ENCODE data around the gene GARRE1.
"Not testable (repeated sequence)": the region's sequence is repeated elsewhere in the genome, so short reads cannot be mapped to it uniquely, and the experiment has no call there.

The GARRE1 gene

GRCh38 chr19:34261334-34262109 is 7.2 kb downstream of the GARRE1 start:
- DNase-seq: no peak

DNA sequence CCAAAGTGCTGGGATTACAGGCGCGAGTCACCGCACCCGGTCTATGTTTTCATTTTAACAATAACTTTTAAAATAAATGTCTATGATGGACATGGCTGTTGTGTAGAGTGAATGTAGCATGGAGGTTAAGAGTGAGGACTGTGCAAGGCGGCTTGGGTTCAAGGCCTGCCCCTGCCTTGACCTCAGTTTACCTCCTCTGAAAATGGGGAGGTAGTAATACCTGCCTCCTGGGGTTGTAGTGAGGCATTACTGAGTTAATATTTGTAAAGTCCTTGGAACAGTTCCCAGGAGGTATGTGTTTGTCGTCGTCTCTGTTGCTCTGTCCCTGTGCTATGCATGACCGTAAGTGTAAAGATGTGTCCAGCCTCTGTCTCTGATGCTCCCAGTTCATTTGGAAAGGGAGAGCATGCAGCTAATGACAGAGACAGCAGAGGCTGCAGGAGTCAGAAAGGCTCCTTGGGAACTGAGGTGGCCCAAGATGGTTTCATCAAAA is 9.4 kb downstream of the GARRE1 start:
- DNase-seq: no peak

- no peak for DNase-seq
These were observed 10.9 kb downstream of the GARRE1 start for GRCh38 chr19:34265221-34265650.

- DNase-seq: no peak
These were observed 14.7 kb downstream of the GARRE1 start for GRCh38 chr19:34269081-34269480.

- no peak for DNase-seq
These were observed 15.1 kb downstream of the GARRE1 start for GRCh38 chr19:34269489-34269888.

- DNase-seq: no peak
These were observed 15.7 kb downstream of the GARRE1 start for GRCh38 chr19:34269968-34270621.

- DNase-seq: no peak
These were observed 18.8 kb downstream of the GARRE1 start for GRCh38 chr19:34273121-34273520.

DNA sequence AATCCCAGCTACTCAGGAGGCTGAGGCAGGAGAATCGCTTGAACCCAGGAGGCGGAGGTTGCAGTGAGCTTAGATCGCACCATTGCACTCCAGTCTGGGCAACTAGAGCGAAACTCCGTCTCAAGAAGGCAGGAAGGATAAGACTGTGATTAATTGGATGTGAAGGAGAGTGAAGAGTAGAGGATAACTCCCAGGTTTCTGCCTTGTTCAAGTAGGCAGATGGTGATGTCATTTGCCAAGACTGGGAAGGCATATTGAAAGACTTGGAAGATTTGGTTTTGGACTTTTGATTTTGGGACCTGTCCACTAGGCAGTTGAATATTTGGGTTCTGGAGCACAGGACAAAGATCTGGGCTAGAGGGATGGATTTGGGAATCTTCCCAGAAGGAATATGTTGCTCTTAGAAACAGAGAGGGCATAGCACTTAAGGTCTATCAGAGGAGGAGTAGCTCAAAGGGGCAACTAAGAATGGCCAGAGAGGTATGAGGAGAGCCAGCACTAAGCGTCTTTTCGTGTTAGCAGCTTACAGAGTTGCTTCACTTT is 20.0 kb downstream of the GARRE1 start:
- DNase-seq: no peak

- DNase-seq: no peak
These were observed 20.7 kb downstream of the GARRE1 start for GRCh38 chr19:34274827-34275625.

GRCh38 chr19:34275705-34276104 is 21.4 kb downstream of the GARRE1 start:
- DNase-seq: no peak

- peak; percentile 31 for DNase-seq
These were observed 22.3 kb downstream of the GARRE1 start for GRCh38 chr19:34276614-34277013.

DNA sequence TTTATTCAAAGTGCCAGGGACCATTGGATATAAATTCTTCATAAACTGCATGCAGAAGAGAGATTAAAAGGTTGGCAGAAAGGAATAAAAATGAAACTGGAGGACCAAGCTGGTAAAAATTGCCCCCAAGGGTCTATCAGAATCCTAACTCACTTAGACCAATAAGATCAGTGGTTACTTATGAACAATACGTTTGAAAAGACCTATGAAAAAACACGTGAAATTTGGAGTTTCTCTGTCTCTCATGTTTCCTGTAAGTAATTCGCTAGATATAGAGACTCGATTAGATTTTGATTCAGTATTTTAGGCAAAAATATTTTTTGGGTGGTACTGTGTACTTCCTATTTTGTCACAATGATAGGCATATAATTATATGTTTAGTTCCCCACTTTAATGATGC is 22.9 kb downstream of the GARRE1 start:
- no peak for DNase-seq

GRCh38 chr19:34278783-34279182 is 24.4 kb downstream of the GARRE1 start:
- DNase-seq: no peak

DNA sequence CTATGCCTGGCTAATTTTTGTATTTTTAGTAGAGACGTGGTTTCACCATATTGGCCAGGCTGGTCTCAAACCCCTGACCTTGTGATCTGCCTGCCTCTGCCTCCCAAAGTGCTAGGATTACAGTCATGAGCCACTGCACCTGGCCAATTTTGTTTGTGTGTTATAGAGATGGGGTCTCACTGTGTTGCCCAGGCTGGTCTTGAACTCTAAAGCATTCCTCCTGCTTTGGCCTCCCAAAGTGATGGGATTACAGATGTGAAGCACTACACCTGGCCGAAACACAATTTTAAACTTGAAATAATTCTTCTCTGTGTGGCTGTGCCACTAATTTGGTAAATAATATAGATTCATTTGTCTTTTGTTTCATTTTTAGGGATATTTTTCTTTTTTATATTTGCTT is 27.1 kb downstream of the GARRE1 start:
- DNase-seq: not testable (repeated sequence)

- DNase-seq: no peak
These were observed 28.5 kb downstream of the GARRE1 start for GRCh38 chr19:34282611-34283519.

- DNase-seq: no peak
These were observed 30.2 kb downstream of the GARRE1 start for GRCh38 chr19:34284505-34284904.

GRCh38 chr19:34287662-34288140 is 33.3 kb downstream of the GARRE1 start:
- DNase-seq: no peak

GRCh38 chr19:34288381-34288780 is 34.0 kb downstream of the GARRE1 start:
- DNase-seq: no peak

DNA sequence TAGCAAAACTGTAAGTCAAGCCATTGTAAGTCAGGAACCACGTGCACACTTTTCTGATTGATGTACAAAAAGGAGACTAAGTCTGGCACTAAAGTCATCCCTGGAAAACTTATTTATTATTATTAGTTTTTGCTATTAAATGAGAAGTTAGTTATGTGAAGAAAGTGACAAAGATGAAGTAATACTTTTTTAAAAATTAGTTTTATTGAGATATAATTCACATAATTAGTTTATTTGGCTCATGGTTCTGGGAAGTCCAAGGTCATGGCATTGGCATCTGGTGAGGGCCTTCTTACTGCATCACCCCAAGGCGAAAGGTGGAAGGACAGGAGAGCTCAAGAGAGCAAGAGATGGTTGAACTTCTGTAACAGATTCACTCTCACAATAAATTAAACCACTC is 36.9 kb downstream of the GARRE1 start:
- no peak for DNase-seq

GRCh38 chr19:34295103-34295502 is 40.7 kb downstream of the GARRE1 start:
- no peak for DNase-seq

DNA sequence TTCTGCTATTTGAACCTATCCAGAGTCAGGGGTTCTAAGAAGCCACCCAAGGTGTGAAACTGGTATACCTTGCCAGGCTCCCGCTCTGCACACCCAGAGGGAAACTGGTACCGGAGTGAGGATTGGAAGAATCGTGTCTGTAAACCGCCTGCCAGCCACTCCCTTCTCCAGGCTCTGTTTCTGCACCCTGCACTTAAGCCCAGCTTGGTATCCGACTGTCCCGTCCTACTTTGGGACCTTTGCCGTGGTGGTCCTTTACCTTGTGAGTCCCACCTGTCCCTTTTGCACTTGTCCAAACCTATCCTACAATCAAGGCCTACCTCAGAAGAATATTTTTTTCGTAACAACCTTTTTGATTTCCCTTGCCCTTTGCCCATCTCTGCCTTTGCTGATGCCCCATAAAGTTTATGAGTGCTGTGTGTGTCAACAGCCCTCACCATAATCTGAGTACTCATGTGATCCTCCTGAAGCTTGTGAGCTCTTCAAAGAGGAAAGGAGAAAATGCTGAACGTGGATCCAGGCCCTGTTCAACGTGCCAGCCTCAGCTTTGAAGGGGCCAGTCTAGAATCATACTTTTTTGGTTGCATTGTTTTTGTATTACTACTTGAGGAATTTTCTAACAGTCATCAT is 44.7 kb downstream of the GARRE1 start:
- peak; percentile 88 for DNase-seq
